HG03565 (cell line): ENCODE data around the gene LAG3.

ENCODE experiments used
- ATAC-seq: cut with Tn5 transposase; IDR thresholded peaks from one replicate; pipeline ENCODE4 v1.9.1; 2021; ENCODE audit warnings: mild to moderate bottlenecking, moderate library complexity; ENCODE audit not compliant: unreplicated experiment

LAG3 gene

DNA sequence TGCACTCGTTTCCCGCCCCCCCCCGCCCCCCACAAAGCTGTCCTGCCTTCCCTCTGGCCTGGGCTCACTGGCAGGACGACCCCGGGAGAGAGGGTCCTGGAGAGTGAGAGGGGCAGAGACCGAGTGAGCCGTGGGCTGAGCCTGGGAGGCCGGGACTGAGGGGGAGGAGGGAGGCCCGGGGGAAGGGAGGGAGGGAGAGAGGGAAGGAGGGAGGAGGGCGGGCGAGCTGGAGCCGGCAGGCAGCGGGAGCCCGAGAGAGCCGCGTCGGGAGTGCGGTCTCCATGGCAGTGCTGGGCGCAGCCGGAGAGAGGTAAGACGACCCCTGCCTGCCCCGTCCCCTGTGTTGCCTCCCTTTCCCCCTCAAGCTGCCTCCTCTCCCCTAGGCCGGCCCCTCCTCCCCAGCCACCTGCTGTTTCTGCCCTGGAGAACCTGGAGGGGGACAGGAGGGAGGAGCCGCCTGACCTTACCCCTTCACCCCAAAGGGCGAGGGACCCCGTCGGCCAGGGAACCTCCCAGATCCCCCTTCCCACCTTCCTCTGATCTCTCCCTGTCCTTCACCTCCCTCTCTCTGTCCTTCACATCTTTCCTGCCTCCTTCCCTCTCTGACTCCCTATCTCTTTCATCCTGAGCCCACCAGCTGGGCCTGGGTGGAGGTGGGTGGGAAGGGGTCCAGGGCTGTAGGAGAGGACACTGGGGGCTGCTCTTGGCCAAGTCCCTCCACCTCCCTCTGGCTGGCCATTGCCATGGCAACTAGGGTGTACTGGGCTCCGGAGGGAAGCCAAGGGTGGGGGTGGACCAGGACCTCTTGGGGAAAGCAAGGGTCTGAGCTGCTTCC is 49.5 kb downstream of the LAG3 start, which contains the start of gene GPR162:
GPR162 (plus strand) TSS at position 231 of the 835 bp plus-strand sequence. CDS start 2,078 bp downstream, outside the sequence.
- ATAC-seq = no peak

DNA sequence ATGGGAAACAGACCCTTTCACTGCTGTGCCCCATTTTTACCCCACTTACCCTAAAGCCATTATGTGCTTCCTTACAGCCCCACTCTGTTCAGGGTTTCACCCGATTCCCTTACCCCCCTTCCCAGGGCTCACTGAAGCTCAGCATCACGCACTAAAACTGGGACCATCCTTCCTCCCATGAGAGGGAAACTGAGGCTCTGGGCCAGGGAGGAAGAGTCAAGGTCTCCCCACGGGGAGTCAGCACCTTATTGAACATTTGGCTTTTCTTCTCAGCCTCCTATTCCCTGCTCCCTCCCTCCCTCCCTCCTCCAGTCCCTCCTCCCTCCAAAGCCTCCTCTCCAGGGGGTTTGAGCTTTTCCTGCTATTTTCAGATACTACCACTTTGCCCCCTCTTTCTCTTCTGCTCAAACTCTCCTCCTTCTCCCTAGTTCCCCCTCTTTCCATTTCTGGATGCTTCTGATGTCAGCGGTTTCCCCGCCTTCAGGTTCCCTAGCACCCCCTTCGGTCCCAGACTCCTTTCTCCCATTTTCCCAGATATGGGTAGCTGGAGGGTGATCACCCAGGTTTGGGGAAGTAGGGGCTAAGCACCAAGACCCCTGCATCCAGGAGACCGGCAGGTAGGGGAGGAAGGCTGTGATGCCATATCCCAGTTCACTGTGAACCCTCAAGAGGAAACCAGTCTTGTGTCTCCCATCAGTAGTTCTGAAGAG is 50.3 kb downstream of the LAG3 start:
- no peak for ATAC-seq

DNA sequence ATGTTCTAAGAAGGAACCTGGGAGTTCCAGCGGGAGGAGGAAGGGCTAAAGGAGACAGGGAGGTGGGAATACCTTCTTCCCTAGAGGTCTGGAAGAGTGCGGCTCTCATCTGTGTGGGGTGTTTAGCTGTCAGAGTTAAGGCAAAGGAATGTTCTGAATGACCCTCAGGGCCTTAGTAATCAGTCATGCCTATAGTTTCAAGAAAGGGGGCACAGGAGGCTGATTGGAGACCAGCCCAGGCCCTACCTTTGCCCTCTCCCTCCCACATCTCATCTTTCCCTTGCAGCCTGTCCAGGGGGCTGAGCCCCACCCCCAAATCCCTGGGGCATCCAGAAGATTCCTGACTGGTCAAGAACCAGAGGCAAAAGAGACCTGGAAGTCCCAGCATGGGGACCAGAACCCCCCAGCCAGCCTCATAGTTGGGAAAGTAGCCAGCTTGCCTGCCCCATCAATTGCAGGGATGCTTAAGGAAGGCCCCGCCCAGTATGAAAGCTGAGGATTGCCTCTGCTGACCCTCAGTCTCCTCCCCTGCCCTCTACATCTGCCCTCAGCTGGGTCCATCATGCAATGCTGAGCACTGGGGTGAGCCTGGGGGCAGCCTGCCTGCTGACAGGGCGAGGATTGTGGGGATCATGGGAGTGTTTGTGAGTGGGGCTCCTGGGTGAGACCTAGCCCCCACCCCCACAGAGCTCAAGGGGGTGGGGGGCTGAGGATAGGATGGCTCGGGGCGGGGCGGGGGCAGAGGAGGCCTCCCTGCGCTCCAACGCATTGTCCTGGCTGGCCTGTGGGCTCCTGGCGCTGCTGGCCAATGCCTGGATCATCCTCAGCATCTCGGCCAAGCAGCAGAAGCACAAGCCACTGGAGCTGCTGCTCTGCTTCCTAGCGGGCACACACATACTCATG is 51.1 kb downstream of the LAG3 start:
- no peak for ATAC-seq

DNA sequence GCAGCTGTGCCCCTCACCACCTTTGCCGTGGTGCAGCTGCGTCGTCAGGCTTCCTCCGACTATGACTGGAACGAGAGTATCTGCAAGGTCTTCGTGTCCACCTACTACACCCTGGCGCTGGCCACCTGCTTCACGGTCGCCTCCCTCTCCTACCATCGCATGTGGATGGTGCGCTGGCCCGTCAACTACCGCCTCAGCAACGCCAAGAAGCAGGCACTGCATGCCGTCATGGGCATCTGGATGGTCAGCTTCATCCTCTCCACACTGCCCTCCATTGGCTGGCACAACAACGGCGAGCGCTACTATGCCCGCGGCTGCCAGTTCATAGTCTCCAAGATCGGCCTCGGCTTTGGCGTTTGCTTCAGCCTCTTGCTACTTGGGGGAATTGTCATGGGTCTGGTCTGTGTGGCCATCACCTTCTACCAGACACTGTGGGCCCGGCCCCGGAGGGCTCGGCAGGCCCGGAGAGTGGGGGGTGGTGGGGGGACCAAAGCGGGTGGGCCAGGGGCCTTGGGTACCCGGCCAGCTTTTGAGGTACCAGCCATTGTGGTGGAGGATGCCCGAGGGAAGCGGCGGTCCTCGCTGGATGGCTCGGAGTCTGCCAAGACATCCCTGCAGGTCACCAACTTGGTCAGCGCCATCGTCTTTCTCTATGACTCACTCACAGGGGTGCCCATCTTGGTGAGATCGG is 51.9 kb downstream of the LAG3 start:
- no peak for ATAC-seq

DNA sequence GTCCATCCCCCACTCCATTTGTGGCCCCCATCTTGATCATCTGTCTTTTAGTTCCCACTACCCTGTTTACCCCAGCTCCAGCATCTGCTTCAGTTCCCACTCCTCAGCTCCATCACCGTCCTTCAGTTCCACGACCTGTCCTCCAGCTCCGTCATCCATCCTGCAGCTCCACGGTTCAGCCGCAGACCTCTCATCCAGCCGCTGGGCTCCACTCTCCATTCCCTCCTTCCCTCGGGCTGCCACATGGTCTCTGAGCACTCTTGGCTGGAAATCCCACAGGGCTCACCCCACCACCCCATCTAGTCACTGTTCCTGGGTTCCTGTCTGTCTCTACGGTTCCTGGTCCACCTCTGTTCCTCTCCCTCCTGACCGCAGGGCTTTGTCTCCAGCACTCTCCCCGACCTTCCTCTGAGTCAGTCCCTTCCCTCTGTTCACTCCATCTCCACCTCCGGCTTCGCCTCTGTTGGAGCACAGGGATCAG is 52.6 kb downstream of the LAG3 start:
- ATAC-seq = no peak

DNA sequence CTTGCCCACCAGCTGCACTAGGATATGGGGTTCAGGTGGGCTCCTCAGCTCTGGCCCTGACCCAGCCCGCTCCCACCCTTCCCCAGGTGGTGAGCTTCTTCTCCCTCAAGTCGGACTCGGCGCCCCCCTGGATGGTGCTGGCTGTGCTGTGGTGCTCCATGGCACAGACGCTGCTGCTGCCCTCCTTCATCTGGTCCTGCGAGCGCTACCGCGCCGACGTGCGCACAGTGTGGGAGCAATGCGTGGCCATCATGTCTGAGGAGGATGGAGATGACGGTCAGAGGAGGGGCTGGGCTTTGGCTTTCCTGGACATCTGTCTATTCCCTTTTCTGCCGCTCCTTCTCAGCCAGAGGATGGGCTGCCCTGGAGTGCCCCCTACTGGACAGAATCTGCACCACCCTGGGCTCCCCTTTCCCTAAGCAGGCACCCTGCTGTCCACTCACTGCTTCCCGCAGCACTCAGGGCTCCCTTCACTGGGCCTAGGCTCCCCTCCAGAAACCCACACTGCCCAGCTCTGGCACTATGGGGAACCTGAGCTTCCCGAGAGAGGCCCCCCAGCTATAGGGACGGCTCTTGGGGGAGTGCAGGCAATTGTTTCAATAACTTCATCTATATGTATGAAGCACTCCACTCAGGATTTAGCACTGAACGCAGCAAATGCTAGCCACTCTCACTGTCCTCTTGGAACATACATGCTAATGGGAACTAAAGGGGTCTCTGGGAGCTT is 53.2 kb downstream of the LAG3 start:
- ATAC-seq = no peak

DNA sequence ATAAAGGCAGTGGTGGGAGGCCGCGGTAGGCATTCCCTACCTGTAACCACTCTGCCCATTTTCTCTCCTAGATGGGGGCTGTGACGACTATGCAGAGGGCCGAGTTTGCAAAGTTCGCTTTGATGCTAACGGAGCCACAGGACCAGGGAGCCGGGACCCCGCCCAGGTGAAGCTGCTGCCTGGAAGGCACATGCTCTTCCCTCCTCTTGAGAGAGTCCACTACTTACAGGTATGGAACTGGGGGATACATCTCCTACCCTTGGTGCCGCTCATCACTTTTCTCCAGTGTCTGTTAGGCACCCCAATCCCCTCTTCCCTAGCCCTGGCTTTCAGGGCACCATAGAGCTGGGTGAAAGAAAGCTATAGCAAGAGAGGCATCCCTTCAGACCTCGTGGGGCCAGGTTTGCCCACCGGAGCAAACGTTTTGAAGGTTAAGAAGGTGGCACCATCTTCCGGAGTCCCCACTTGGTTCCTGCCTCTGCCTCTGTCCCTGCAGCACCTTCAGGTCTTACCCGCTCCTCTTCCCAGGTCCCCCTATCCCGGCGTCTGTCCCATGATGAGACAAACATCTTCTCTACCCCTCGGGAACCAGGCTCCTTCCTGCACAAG is 53.9 kb downstream of the LAG3 start:
- no peak for ATAC-seq

DNA sequence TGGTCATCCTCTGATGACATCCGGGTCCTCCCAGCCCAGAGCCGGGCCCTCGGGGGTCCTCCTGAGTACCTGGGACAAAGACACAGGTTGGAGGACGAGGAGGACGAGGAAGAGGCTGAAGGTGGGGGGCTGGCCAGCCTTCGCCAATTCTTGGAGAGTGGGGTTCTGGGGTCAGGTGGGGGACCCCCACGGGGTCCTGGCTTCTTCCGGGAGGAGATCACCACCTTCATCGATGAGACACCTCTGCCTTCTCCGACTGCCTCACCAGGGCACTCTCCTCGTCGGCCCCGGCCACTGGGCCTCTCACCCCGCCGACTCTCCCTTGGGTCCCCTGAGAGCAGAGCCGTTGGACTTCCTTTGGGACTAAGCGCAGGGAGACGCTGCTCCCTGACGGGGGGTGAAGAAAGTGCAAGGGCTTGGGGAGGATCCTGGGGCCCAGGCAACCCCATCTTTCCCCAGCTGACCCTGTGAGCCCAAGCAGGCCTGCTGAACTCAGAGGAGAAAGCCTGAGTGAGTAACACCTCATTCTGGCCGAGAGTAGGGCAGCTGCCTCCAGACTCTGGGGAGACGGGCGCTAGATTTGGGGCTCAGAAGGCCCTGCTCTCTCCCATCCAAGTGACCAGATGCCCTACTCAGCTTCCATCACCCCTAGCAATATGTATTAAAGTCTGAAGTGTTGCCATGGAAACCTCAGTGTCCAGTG is 54.6 kb downstream of the LAG3 start:
- no peak for ATAC-seq

DNA sequence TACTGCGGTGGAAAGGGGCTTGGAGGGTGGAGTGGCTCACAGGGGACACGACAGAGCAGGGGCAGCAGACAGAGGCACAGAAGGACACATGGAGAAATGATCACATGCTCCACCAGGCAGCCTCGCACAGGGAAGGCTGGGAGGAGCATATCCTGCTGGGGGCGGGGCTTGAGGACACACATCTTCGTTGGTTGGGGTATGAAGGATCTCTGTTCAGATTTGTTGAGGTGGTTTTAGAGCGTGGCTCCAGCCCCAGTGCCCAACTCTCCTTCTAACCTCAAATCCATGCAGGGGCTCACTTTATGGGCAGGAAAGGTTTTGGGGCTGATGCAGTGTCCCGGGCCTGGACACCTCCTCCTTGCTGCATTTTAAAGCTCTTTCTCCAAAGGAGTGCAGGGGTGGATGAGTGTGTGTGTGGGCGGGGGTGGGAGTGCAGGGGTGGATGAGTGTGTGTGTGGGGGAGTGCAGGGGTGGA is 55.2 kb downstream of the LAG3 start:
- ATAC-seq = no peak
